CD4-positive, CD25-positive, alpha-beta regulatory T cell (primary cell): ENCODE measurements around the gene MCRS1. TPM values are rescaled to one million over a fixed set of nuclear protein-coding genes. Genes with fewer than 3 reads are reported as not detected.

Experiments used
- ATAC-seq, 2 donors: fragments of 150-1000 bp; cut with Tn5 transposase; one replicate each; pipeline ENCODE4 v1.10.0; 2021; ENCODE audit warnings: low read depth in 2 of 2, moderate number of reproducible peaks in 2 of 2, moderate library complexity in 1 of 2
- DNase-seq, 3 donors: peaks; one replicate each; pipeline versions ENCODE4 v3.0.0 to v3.0.0-alpha.2; 2012 to 2022; ENCODE audit warnings: mixed read lengths in 1 of 3
- H3K27ac ChIP-seq: one replicate; pipeline ENCODE4 v1.7.0; 2013; ENCODE audit warnings: mild to moderate bottlenecking, low read length; ENCODE audit not compliant: insufficient read depth, poor library complexity, severe bottlenecking
- H3K27me3 ChIP-seq: one replicate; pipeline ENCODE4 v1.7.0; 2013; ENCODE audit warnings: low read length; ENCODE audit not compliant: control insufficient read depth, insufficient read depth
- H3K36me3 ChIP-seq: one replicate; pipeline ENCODE4 v1.7.0; 2013; ENCODE audit warnings: mild to moderate bottlenecking, low read length, moderate library complexity; ENCODE audit not compliant: control insufficient read depth, insufficient read depth
- H3K4me1 ChIP-seq: 2 replicates; pipeline ENCODE4 v1.7.0; 2013; ENCODE audit warnings: mild to moderate bottlenecking, low read length; ENCODE audit not compliant: insufficient read depth, control insufficient read depth, poor library complexity, severe bottlenecking
- H3K4me3 ChIP-seq: one replicate; pipeline ENCODE4 v1.7.0; 2013; ENCODE audit warnings: low read depth, mild to moderate bottlenecking, low read length, moderate library complexity
- H3K9me3 ChIP-seq, 2 experiments: 1 replicate in 1 of 2; 2 replicates in 1 of 2; pipeline ENCODE4 v1.7.0; 2013; ENCODE audit warnings: low read length in 2 of 2, mild to moderate bottlenecking in 1 of 2, moderate library complexity in 1 of 2; ENCODE audit not compliant: control insufficient read depth in 2 of 2
- H3K27ac Mint-ChIP-seq, 3 donors: one replicate each; pipeline ENCODE4 v1.8.0; 2020 to 2022; ENCODE audit warnings: mild to moderate bottlenecking in 3 of 3, mixed read lengths in 3 of 3, moderate library complexity in 2 of 3
- H3K27me3 Mint-ChIP-seq: one replicate; pipeline ENCODE4 v1.8.0; 2022; ENCODE audit warnings: mild to moderate bottlenecking, mixed read lengths
- H3K36me3 Mint-ChIP-seq: one replicate; pipeline ENCODE4 v1.8.0; 2020; ENCODE audit warnings: mixed read lengths
- H3K4me1 Mint-ChIP-seq, 4 donors: one replicate each; pipeline ENCODE4 v1.8.0; 2020 to 2022; ENCODE audit warnings: mixed read lengths in 4 of 4, mild to moderate bottlenecking in 1 of 4
- H3K4me3 Mint-ChIP-seq, 4 donors: one replicate each; pipeline ENCODE4 v1.8.0; 2020 to 2022; ENCODE audit warnings: mild to moderate bottlenecking in 4 of 4, mixed read lengths in 4 of 4, moderate library complexity in 3 of 4
- H3K9me3 Mint-ChIP-seq, 7 donors: one replicate each; pipeline ENCODE4 v1.8.0; 2020 to 2022; ENCODE audit warnings: mixed read lengths in 7 of 7, mild to moderate bottlenecking in 3 of 7, moderate library complexity in 2 of 7
- polyA plus RNA-seq, 4 donors: library from polyadenylated mRNA; unstranded; fragments of 300-500 nt; fragmentation: Illumina TruSeq; gene quantifications; one replicate each; pipeline ENCODE4 v1.2.3, GENCODE V29; 2021
- total RNA-seq: library from RNA; stranded (reverse); gene quantifications from one replicate; pipeline ENCODE4 v1.2.3, GENCODE V29; 2022

Gene MCRS1
- total and polyA plus RNA-seq, 5 donors from 2014 or later: 62.8 to 81.0 (median 72.7) TPM

DNA sequence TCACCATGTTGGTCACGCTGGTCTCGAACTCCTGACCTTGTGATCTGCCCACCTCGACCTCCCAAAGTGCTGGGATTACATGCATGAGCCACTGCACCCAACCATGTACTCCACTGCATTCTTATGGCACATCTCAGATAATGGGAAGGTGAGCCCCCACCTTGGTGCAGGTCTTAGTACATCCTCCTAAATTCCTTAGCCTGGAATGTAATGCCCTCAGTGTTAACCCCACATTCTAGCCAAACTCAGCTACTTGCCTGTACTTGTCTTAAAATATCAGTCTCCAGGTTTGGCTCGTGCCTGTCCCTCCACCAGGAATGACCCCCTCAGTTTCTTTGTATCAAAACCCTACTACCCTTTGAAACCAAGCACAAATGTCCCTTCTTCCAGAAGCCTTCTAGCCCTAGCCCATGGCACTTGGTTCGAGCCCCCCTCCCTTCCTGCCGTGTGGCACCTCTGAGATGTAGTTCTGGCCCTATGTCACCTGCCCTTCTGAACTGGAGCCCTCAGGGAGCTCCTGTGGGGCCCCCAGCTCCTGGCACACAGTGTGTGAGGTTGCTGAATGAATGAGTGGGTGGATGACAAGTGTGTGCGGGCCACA, 20.8 kb downstream of the MCRS1 start:
- peaks cover 6% of the 10 kb centered on the region for H3K27me3 ChIP-seq
- no peaks in the 10 kb centered on the region for H3K36me3 ChIP-seq
- H3K9me3 Mint-ChIP-seq: no peaks in the 10 kb centered on the region
- no peak overlapping the region for H3K4me3 ChIP-seq
- H3K9me3 ChIP-seq: no peaks in the 10 kb centered on the region
- DNase-seq: no peak
- no peaks in the 10 kb centered on the region for H3K36me3 Mint-ChIP-seq
- peaks cover 12% of the 10 kb centered on the region for H3K4me1 ChIP-seq
- peak overlapping the region in 1 of 4 donors; percentile 19 for H3K4me3 Mint-ChIP-seq
- no peak for ATAC-seq
- no peak overlapping the region for H3K27ac ChIP-seq
- H3K4me1 Mint-ChIP-seq: peaks cover 0 to 23% (median 4%) of the 10 kb centered on the region in 4 donors
- peak overlapping the region in 1 of 3 donors; percentile 38 for H3K27ac Mint-ChIP-seq
- peaks cover 25% of the 10 kb centered on the region for H3K27me3 Mint-ChIP-seq

DNA sequence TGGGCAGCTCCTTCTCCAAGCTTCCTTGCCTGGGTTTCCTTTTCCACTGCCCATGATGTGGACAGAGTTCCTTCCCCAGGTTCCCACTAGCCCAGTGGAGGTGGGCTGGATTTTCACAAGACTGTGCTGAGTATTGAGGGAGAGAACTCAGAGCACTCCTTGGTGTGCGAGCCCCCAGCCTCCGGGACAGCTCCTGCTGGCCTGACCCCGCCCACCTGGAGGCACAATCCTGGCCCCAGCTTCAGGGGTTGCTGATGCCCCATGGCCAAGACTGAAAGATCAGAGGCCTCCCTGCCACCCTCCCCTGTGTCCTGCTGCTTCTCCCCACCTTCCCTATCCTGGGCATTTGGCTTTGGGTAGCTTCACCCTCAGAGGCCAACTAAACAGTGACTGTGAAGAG, 21.5 kb downstream of the MCRS1 start:
- peaks cover 22% of the 10 kb centered on the region for H3K27me3 Mint-ChIP-seq
- H3K9me3 Mint-ChIP-seq: no peaks in the 10 kb centered on the region
- H3K4me3 Mint-ChIP-seq: no peak overlapping the region
- H3K9me3 ChIP-seq: no peaks in the 10 kb centered on the region
- no peak overlapping the region for H3K27ac Mint-ChIP-seq
- peaks cover 2% of the 10 kb centered on the region for H3K27me3 ChIP-seq
- ATAC-seq (no peak), DNase-seq (no peak)
- H3K4me1 Mint-ChIP-seq: peaks cover 0 to 28% (median 7%) of the 10 kb centered on the region in 4 donors
- H3K4me3 ChIP-seq: no peak overlapping the region
- H3K27ac ChIP-seq: no peak overlapping the region
- peaks cover 12% of the 10 kb centered on the region for H3K4me1 ChIP-seq
- no peaks in the 10 kb centered on the region for H3K36me3 ChIP-seq
- H3K36me3 Mint-ChIP-seq: no peaks in the 10 kb centered on the region

DNA sequence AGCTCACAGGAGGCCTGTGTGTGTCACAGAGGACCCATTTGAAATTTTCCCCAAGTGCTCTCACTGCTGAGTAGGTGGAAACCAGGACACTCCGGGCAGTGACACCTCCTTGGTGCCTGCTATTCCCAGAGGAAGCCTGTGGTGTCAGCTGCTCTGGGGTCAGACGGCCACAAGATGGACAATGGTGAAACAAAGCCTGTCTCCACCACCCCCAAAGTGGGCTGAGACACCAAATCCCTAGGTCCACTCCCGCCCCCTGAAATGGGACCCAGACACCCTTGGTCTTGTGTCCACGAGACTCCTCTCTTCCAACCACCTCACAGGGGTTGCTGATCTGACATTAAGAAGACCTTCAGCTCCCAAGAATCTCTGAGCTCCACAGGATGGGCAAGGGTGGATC, 22.1 kb downstream of the MCRS1 start:
- H3K4me3 Mint-ChIP-seq: no peak overlapping the region
- H3K27ac Mint-ChIP-seq: no peak overlapping the region
- no peaks in the 10 kb centered on the region for H3K9me3 Mint-ChIP-seq
- no peaks in the 10 kb centered on the region for H3K9me3 ChIP-seq
- no peak for DNase-seq
- no peak for ATAC-seq
- H3K36me3 Mint-ChIP-seq: no peaks in the 10 kb centered on the region
- H3K27me3 ChIP-seq: peaks cover 2% of the 10 kb centered on the region
- H3K36me3 ChIP-seq: no peaks in the 10 kb centered on the region
- H3K27ac ChIP-seq: no peak overlapping the region
- H3K4me1 Mint-ChIP-seq: peaks cover 0 to 34% (median 12%) of the 10 kb centered on the region in 4 donors
- peaks cover 12% of the 10 kb centered on the region for H3K4me1 ChIP-seq
- no peak overlapping the region for H3K4me3 ChIP-seq
- peaks cover 28% of the 10 kb centered on the region for H3K27me3 Mint-ChIP-seq

DNA sequence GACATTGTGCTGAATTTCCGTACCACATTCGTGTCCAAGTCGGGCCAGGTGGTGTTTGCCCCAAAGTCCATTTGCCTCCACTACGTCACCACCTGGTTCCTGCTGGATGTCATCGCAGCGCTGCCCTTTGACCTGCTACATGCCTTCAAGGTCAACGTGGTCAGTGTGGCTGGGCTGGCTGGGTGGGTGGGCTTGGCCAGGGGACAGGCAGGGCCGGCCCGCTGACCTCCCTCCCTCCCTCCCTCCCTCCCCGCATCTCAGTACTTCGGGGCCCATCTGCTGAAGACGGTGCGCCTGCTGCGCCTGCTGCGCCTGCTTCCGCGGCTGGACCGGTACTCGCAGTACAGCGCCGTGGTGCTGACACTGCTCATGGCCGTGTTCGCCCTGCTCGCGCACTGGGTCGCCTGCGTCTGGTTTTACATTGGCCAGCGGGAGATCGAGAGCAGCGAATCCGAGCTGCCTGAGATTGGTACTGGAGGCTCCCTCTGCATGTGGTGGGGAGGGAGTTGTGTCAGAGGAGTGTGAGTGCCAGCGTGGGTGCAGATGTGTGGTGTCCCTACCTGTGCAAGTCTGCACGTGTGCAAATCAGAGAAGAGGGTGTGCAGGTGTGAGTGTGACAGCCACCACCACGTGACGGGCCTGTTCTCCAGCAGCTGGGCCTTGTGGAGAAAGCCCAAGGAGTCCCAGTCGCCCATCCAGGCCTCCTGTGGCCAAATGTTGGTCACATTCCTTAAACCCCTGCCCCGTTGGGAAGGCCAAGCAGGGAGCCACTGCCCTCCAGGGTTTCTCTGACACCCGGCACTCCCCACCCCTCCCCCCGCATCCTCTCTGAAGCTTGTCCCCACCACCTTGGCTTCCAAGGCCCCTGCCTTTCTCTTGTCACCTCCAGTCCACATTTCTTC, 23.8 kb downstream of the MCRS1 start:
- peaks cover 22% of the 10 kb centered on the region for H3K4me1 ChIP-seq
- peaks cover 38% of the 10 kb centered on the region for H3K27me3 Mint-ChIP-seq
- no peak overlapping the region for H3K4me3 Mint-ChIP-seq
- H3K36me3 ChIP-seq: no peaks in the 10 kb centered on the region
- H3K4me3 ChIP-seq: no peak overlapping the region
- ATAC-seq (no peak), DNase-seq (no peak)
- H3K27ac ChIP-seq: no peak overlapping the region
- H3K4me1 Mint-ChIP-seq: peaks cover 0 to 44% (median 22%) of the 10 kb centered on the region in 4 donors
- H3K36me3 Mint-ChIP-seq: no peaks in the 10 kb centered on the region
- H3K9me3 Mint-ChIP-seq: peaks cover 0 to 2% (median 0%) of the 10 kb centered on the region in 7 donors
- H3K27ac Mint-ChIP-seq: no peak overlapping the region
- no peaks in the 10 kb centered on the region for H3K9me3 ChIP-seq
- H3K27me3 ChIP-seq: peaks cover 2% of the 10 kb centered on the region

DNA sequence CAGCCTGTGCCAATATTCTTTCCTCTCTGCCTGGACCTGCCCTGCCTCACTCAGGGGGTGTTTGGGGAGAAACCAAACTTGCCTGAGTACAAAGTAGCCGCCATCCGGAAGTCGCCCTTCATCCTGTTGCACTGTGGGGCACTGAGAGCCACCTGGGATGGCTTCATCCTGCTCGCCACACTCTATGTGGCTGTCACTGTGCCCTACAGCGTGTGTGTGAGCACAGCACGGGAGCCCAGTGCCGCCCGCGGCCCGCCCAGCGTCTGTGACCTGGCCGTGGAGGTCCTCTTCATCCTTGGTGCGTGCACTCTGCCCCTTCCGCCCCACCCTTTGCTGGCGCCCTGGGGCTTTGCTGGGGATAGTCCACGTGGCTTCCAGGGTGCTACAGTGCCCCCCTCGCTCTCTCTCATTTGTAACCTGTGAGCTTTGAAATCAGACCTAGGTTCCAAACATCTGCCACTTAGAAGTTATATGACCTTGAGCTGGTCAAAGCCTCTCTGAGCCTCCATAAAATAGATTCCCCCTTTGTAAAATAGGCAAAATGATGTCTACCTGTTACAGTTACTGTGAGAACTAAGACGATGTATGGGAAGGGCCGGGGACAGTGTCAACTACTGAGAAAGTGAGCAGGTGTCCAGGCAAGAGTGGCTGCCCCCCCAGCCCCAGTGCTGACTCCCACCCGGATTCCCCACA, 24.6 kb downstream of the MCRS1 start:
- DNase-seq: no peak
- H3K27me3 Mint-ChIP-seq: peaks cover 38% of the 10 kb centered on the region
- peak overlapping the region in 3 of 4 donors; percentile 23 to 73 (median 51) for H3K4me3 Mint-ChIP-seq

DNA sequence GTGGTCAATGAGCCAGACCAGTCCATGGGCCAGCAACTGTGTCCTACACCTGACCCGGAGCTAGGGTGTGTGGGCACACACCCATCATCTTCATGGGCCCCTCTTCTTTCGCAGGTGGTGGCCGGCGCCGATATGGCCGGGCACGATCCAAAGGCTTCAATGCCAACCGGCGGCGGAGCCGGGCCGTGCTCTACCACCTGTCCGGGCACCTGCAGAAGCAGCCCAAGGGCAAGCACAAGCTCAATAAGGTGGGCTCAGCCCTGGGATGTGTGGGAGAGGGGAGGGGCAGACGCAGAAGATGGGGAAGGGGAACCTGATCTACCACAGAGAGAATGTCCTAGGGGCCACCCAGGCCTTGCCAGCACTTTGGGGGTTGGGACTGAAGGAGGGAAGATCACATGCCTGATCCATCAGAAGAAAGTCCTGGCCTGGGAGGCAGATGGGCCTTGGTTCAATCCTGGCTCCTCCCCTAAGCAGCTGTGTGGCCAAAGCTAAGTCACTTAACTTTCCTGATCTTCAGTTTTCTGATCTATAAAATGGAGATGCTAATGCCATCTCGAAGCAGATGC, 25.3 kb downstream of the MCRS1 start:
- Histone ChIP-seq H3K4me1 (peaks cover 23% of the 10 kb centered on the region), H3K36me3 (no peaks in the 10 kb centered on the region), H3K27me3 (peaks cover 2% of the 10 kb centered on the region), H3K9me3 (no peaks in the 10 kb centered on the region), H3K4me3 (no peak overlapping the region), H3K27ac (no peak overlapping the region)
- no peak overlapping the region for H3K27ac Mint-ChIP-seq
- no peaks in the 10 kb centered on the region for H3K36me3 Mint-ChIP-seq
- H3K4me1 Mint-ChIP-seq: peaks cover 0 to 39% (median 21%) of the 10 kb centered on the region in 4 donors
- H3K4me3 Mint-ChIP-seq: peak overlapping the region in 3 of 4 donors; percentile 23 to 88 (median 44)
- ATAC-seq (no peak), DNase-seq (no peak)
- peaks cover 0 to 2% (median 0%) of the 10 kb centered on the region in 7 donors for H3K9me3 Mint-ChIP-seq
- H3K27me3 Mint-ChIP-seq: peaks cover 45% of the 10 kb centered on the region

More for the DNA sequence above, 24.6 kb downstream of the MCRS1 start:
- peaks cover 18% of the 10 kb centered on the region for H3K4me1 ChIP-seq
- Mint-ChIP-seq H3K36me3 (no peaks in the 10 kb centered on the region), H3K4me1 (peaks cover 0 to 39% (median 22%) of the 10 kb centered on the region in 4 donors), H3K9me3 (peaks cover 0 to 2% (median 0%) of the 10 kb centered on the region in 7 donors), H3K27ac (peak overlapping the region in 1 of 3 donors; percentile 40)
- H3K27me3 ChIP-seq: peaks cover 2% of the 10 kb centered on the region
- H3K36me3 ChIP-seq: no peaks in the 10 kb centered on the region
- no peaks in the 10 kb centered on the region for H3K9me3 ChIP-seq
- H3K27ac ChIP-seq: no peak overlapping the region
- ATAC-seq: no peak
- H3K4me3 ChIP-seq: no peak overlapping the region

DNA sequence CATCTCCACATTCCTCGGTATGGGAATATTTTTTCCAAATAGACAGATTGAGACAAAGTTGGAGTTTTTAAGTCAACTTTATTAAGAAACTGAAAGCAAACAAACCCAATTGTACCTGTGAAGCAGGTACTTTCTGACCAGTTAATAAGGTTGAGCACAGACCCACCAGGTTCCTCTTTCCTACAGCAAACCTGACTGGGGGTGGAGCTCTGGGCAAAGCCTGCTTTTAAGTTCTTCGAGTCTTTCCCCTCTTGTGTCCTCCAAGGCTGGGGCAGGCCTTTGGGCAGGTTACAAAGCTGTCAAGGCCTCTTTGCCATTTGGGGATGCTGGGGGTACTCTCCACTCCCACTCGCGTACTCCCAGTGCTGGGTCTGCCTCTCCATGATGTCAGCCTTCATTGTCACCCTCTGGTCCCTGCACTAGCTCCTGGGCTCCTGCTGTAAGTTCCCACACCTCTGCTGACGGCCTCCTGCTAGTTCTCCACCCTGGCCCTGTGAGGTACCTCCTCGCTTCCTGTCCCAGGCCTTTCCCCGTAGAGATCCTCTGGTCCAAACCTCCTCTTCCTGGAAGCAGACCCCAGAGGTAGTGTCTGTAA, 25.9 kb downstream of the MCRS1 start:
- no peak overlapping the region for H3K4me3 ChIP-seq
- no peaks in the 10 kb centered on the region for H3K36me3 ChIP-seq
- Mint-ChIP-seq H3K4me3 (peak overlapping the region in 2 of 4 donors; percentile 44 to 88), H3K9me3 (peaks cover 0 to 2% (median 0%) of the 10 kb centered on the region in 7 donors), H3K27me3 (peaks cover 47% of the 10 kb centered on the region), H3K4me1 (peaks cover 0 to 43% (median 21%) of the 10 kb centered on the region in 4 donors), H3K27ac (peak overlapping the region in 1 of 3 donors; percentile 58), H3K36me3 (no peaks in the 10 kb centered on the region)
- H3K27ac ChIP-seq: no peak overlapping the region
- no peak for DNase-seq
- no peaks in the 10 kb centered on the region for H3K9me3 ChIP-seq
- H3K27me3 ChIP-seq: peaks cover 3% of the 10 kb centered on the region
- peaks cover 27% of the 10 kb centered on the region for H3K4me1 ChIP-seq
- no peak for ATAC-seq
